T47D (cell line): Measurements from ENCODE around the gene CLPTM1.
"Not testable (repeated sequence)": the region's sequence is repeated elsewhere in the genome, so short reads cannot be mapped to it uniquely, and the experiment has no call there.

Experiments used
- DNase-seq, 2 experiments: peaks; one replicate each; pipeline versions ENCODE4 v3.0.0 to v3.0.0-alpha.2; 2011 to 2012; ENCODE audit warnings: low read depth in 1 of 2, low spot score in 1 of 2
- JUND ChIP-seq: IDR thresholded peaks from 2 replicates; pipeline ENCODE4 v1.6.1; 2012; ENCODE audit warnings: low read depth
- in situ Hi-C: cut with HindIII; loops from 2 replicates; pipeline ENCODE4 v1.10.0; 2016; ENCODE audit warnings: low sequenced_read_pairs, low pct_unique_long_range_greater_than_20kb

Gene CLPTM1

DNA sequence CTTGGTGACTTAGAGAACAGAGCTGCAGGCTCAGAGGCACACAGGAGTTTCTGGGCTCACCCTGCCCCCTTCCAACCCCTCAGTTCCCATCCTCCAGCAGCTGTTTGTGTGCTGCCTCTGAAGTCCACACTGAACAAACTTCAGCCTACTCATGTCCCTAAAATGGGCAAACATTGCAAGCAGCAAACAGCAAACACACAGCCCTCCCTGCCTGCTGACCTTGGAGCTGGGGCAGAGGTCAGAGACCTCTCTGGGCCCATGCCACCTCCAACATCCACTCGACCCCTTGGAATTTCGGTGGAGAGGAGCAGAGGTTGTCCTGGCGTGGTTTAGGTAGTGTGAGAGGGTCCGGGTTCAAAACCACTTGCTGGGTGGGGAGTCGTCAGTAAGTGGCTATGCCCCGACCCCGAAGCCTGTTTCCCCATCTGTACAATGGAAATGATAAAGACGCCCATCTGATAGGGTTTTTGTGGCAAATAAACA is 30.9 kb upstream of the CLPTM1 start:
- in situ Hi-C loops = no loop called here
- no peak for TF ChIP-seq JUND
- no peak for DNase-seq

DNA sequence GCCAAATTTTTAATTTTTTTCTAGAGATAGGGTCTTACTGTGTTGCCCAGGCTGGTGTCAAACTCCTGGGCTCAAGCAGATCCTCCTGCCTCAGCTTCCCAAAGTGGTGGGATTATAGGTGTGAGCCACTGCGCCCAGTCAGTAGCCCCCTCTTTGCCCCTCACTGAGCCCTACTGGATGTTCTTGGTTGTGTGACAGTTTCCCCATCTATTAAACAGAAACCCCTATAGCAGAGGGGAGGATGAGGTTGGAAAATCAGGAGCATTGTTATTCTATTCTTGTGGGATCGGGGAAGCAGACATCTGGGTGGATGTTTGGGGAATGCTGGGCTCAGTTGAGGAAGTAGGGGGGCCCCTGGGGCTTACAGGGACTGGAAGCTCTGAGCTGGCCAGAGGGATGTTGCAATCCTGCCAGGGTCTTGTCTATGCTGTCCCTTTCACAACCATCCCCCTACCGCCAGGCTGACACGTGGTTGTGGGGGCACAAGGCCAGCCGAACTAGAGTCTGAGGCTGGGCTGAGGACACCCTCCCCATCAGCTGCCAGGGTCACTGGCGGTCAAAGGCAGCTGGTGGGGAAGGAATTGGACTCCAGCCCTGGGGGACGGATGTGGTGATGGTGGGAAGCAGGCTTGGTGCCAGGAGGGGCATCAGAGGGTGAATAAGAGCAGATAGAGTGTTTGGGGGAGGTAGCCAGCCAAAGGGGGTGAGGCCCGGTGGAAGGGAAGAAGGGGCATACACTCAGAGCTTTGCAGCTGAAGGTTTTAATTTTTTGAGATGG is 29.9 kb upstream of the CLPTM1 start:
- in situ Hi-C loops = no loop called here
- TF ChIP-seq JUND = no peak
- no peak for DNase-seq

DNA sequence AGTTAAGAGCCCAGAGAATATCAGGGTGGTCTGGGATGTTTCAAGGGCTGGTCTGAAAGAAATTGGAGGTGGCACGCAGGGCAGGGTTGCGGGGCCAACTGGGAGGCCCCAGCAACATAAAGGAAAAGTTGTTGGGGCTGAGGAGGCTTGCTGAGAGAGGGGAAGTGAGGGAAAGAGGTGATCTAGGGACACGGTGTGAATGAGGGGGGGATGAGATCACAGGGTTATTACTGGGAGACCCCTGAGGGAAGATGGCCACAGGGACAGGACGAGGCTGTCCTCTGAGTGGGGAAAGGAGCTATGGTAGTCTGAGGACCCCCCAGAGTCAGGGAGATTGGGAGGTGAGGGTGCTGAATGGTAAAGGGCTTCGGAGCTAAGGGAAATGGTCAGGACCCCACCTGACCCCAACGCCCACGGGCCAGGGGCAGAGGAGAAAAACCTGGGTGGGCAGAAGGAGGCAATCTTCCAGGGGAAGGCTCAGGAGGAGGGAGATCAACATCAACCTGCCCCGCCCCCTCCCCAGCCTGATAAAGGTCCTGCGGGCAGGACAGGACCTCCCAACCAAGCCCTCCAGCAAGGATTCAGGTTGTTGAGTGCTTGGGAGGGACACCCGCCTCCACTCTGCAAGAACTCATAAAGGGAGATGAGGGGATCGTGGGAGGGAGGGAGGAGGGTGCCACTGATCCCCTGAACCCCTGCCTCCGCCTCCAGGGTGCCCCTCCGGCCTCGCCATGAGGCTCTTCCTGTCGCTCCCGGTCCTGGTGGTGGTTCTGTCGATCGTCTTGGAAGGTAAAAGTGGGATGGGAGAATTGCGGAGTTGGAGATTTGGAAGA is 28.7 kb upstream of the CLPTM1 start:
- in situ Hi-C loops, DNase-seq: not testable (repeated sequence)

DNA sequence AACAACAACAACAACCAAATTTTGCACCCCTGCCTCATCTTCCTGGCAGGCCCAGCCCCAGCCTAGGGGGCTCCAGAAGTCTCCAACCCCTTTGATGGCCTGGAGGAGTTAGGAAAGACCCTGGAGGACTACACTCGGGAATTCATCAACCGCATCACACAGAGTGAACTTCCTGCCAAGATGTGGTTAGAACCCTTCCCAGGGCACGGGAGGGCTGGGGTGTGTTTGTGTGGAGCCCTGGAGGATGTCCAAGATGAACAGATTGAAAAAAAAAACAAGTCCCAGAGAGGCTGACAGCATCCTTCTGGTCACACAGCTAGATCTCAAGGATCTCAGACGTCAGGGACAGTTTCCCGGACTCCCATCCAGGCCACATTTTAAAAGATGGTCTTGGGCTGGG is 27.4 kb upstream of the CLPTM1 start:
- DNase-seq = no peak
- in situ Hi-C loops = no loop called here
- TF ChIP-seq JUND = no peak

DNA sequence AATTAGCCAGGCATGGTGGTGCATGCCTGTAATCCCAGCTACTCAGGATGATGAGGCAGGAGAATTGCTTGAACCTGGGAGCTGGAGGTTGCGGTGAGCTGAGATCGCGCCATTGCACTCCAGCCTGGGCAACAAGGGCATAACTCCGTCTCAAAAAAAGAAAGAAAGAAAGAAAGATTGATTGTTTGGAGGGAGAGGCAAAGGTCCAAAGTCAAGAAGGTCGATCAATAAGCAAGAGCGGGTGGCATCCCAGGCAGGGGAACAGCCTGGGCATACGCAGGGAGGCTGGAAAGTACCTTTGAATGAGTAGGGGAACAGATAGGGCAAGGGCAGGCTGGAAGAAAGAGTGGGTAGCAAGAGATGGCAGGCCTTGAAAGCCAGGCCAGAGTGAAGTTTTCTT is 25.1 kb upstream of the CLPTM1 start:
- DNase-seq = no peak
- TF ChIP-seq JUND = no peak
- in situ Hi-C loops = no loop called here

DNA sequence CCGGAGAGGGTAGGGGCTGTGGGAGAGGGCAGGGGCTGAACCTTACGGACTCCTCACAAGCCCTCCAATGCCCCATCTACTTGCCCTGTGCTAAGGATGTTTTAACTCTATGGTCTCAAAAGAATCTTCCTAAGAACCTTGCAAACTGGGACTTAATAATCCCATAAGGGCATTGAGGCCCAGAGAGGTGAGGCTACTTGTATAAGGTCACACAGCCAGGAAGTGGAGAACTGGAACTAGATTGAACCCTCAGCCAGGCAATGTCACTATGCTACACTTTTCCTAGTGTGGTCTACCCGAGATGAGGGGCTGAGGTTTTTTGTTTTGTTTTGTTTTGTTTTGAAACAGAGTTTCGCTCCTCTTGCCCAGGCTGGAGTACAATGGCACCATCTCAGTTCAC is 23.6 kb upstream of the CLPTM1 start:
- no peak for TF ChIP-seq JUND
- in situ Hi-C loops = no loop called here
- no peak for DNase-seq

DNA sequence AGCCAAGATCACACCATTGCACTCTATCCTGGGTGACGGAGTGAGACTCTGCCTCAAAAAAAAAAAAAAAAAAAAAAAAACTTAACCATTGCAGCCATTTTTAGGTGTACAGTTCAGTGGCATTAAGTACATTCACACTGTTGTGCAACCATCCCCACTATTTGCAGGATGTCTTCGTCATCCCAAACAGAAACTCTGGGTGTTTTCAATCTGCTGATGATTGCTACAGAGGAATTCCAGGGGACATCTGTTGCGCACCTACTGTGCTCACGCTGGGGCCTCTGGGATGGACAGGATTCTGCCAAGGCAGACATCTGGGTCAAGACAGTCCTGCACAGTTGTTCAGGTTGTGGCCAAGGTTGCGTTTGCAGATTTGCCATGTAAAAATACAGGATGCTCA is 15.5 kb upstream of the CLPTM1 start:
- in situ Hi-C loops = no loop called here
- DNase-seq = no peak
- TF ChIP-seq JUND = no peak

DNA sequence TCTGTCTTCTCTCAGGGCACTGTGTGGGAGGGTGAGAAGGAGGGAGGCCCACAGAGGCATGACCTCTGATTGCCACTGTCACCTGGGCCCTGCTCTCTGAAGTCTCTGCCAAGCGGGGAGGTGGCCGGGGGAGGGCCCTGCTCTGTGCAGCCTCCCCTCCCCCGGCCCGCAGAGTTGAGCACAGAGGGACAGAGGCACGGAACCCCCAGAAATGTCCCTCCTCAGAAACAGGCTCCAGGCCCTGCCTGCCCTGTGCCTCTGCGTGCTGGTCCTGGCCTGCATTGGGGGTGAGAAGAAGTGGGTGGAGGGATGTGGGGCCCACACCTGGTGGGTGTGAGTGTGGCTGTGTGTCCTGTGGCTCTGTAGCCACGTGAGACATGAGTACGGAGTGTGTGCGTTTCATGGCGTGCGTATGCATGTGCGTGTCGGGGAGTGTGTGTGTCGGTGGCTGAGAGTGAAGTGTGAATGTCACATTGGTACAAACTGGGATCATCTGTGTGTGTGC is 13.1 kb upstream of the CLPTM1 start, which contains the start of gene APOC4:
Gene APOC4 (plus strand): TSS at position 171 of the 505 bp plus-strand sequence. CDS start 41 bp downstream, at position 212.
- TF ChIP-seq JUND = no peak
- in situ Hi-C loops = no loop called here

DNA sequence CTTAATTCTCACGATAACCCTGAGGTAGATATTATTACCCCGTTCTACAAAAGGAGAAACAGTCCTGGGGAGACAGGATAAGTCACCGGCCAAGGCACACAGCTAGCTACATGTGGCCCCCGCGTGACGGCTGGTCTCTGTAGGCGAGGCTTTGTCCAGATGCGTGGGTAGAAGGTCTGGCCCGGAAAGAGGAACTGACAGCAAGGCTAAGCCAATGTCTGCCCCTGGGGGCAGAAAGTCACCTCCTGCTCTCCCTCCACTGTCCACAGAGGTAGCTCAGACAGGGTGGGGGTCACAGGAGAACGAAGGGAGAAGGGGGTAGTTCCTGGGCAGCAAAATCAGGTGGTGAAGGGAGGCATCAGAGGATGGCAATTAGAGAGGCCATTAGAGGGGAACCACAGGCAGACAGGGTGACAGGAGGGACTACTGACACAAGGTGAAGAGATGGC is 11.4 kb upstream of the CLPTM1 start:
- in situ Hi-C loops = no loop called here
- TF ChIP-seq JUND = no peak
- DNase-seq = no peak

More for the DNA sequence above, 13.1 kb upstream of the CLPTM1 start, which contains the start of gene APOC4:
- no peak for DNase-seq

DNA sequence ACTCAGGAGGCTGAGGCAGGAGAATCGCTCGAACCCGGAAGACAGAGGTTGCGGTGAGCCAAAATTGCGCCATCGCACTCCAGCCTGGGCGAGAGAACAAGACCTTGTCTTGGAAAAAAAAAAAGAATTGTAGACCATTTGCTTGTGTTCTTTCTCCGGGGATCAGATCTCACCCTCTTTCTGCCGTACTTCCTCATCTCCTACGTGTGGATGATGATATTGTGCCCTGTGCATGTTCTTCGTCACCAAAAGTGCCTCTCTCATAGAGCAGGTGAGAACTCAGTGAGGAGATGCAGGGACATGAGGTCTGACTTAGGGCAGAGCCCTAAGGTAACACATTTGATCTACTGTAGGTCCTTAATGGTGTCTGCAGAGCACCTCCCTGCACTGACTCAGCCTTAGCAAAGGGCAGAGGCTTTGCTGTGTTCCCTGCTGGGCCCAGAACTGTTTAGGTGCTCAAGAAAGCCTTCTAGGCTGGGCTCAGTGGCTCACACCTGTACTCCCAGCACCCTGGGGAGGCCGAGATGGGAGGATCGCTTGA is 8.1 kb upstream of the CLPTM1 start:
- no peak for TF ChIP-seq JUND
- in situ Hi-C loops = no loop called here

DNA sequence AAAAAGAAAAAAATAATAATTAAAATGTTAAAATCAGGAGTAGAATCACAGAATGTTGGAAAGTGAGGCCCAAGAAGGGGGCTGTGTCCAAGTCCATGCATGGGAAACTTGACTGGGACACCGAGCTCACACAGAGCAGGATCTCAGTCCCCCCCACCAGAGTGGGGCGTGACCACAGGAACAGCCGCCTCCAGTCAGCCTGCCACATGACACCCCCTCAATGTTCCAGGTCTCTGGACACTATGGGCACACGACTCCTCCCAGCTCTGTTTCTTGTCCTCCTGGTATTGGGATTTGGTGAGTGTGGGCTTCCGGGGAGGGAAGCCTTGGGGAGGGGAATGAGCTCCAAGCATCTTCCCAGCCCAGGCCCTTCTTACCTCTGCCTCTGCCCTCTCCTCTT is 6.9 kb upstream of the CLPTM1 start:
- no peak for DNase-seq
- in situ Hi-C loops = no loop called here
- TF ChIP-seq JUND = no peak

More for the DNA sequence above, 8.1 kb upstream of the CLPTM1 start:
- DNase-seq = no peak

DNA sequence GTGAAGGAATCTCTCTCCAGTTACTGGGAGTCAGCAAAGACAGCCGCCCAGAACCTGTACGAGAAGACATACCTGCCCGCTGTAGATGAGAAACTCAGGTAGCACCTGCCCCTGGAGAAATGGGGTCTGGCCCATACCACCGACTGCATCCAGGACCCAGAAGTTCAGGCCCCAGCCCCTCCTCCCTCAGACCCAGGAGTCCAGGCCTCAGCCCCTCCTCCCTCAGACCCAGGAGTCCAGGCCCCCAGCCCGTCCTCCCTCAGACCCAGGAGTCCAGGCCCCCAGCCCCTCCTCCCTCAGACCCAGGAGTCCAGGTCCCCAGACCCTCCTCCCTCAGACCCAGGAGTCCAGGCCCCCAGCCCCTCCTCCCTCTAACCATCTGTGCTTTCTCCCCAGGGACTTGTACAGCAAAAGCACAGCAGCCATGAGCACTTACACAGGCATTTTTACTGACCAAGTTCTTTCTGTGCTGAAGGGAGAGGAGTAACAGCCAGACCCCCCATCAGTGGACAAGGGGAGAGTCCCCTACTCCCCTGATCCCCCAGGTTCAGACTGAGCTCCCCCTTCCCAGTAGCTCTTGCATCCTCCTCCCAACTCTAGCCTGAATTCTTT is 6.3 kb upstream of the CLPTM1 start:
- no peak for TF ChIP-seq JUND
- in situ Hi-C loops = no loop called here
- no peak for DNase-seq
